HG03520 (cell line): ENCODE measurements around the gene MED20.
"Not testable (repeated sequence)": the region's sequence is repeated elsewhere in the genome, so short reads cannot be mapped to it uniquely, and the experiment has no call there.

Source experiments
- ATAC-seq: cut with Tn5 transposase; IDR thresholded peaks from one replicate; pipeline ENCODE4 v1.9.1; 2021; ENCODE audit warnings: mild to moderate bottlenecking, moderate library complexity; ENCODE audit not compliant: unreplicated experiment

The MED20 gene, protein sequence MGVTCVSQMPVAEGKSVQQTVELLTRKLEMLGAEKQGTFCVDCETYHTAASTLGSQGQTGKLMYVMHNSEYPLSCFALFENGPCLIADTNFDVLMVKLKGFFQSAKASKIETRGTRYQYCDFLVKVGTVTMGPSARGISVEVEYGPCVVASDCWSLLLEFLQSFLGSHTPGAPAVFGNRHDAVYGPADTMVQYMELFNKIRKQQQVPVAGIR

DNA sequence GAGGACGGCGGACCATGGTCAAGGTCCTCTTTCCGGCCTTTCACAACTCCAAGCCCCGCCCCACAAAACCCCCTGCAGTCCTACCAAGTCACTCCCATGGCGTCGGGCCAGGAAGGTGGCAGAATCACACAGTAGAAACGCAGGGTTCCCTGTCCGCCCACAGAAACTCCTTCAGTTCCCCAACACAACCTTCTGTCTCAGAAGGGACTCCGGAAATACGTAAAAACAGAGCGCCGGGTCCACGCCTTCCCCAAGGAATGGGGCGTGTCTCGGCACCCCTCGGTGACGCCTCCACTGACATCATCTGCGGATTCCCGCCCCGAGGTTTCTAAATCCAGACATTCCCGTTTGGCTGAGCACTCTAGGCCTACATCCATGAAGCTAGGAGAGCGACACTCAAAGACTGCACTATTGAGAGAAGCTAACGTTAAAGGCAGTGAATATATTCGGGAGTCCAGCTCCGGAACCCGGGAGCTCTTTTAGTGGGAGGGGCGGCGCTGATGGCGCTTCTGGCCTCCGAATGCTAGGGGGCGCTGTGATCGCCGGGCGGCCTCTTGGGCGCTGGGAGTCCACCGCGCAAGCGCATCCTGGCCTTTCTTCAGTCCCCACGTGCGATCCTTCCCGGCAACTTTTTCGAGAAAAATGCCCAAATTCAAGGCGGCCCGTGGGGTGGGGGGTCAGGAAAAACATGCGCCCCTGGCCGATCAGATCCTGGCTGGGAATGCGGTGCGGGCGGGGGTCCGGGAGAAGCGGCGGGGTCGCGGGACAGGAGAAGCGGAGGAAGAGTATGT lies at the start of gene MED20, which contains the start of gene BYSL:
Gene MED20 (minus strand): TSS at position 219 of the 791 bp plus-strand sequence. CDS start 121 bp downstream, at position 98.
Gene BYSL (plus strand): TSS at position 579 of the 791 bp plus-strand sequence. CDS start 64 bp downstream, at position 643.
- ATAC-seq: peak; percentile 82

DNA sequence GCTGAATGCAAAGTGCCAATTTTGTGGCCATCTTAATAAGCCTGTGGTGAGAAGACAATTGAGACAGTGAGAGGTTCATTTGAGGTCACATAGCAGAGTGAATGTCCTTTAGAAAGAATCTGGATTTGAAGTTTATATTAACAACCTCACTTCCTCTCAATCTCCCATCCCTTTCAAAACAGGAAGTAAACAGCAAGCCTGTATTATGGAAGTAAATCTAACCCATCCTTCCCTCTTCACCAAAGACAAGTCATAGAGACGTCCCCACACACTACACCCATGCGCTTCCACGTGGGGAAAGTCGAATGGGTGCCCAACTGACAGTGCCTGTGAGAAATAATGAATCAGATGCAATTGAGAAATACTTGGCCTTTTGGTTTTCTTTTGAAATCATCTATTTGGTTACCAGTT lies 49.5 kb upstream of the MED20 start:
- no peak for ATAC-seq

DNA sequence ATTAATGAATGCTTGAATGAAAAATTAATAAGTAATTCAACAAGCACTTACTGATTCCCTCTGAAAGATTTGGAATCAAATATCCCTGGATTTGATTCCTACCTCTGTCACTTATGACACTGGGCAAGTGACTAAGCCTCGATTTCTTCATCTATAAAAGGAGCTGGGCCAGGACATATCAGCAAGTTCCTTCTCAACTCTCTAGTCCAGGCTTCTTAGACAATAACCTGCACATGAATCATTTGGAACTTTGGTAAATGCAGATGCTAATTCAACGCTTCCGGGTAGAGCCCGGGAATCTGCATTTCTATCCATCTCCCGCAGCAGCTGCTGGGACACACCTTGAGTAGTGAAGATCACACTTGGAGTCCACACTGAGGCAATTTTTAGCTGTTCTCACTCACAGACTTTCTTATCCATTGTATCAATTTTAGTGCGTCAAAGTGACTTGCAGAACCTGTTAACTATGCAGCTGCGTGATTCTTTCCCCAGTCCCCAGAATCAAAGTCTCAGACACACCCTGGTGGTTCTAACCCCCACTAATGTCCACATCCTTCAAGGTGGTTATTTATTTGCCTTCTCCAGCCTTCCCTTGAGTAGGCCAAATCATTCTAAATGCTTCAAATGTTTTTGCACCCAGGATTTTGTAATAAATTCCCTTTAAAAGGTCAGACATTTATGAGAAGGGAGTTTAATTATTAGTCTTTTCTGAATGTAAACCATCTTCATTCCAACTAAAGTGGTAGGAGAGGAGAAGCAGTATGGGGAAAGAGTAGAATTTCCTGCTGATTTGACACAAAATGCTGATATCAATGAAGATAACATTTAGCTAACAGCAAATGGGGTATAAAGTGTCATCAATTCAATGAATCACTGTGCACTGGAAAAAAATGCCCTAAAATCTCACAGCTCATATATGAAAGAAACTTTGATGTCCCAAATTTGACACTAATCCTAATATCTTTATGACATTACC lies 46.7 kb upstream of the MED20 start:
- no peak for ATAC-seq

DNA sequence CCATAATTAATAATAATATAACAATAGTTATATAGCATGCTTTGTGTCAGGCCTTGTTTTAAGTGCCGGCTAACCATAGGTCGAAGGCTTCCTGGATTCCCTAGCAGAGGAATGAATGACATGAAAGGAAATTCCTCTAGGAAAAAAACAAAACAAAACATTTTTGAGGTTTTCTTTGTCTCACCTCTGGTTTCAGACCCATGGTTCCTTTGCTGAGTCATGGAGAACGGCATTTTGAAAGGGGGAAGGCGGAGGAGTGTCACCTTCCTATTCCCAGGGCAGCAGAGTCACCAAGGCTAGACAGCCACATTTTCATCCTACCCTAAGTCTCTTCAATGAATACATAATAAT lies 46.0 kb upstream of the MED20 start:
- ATAC-seq: no peak

DNA sequence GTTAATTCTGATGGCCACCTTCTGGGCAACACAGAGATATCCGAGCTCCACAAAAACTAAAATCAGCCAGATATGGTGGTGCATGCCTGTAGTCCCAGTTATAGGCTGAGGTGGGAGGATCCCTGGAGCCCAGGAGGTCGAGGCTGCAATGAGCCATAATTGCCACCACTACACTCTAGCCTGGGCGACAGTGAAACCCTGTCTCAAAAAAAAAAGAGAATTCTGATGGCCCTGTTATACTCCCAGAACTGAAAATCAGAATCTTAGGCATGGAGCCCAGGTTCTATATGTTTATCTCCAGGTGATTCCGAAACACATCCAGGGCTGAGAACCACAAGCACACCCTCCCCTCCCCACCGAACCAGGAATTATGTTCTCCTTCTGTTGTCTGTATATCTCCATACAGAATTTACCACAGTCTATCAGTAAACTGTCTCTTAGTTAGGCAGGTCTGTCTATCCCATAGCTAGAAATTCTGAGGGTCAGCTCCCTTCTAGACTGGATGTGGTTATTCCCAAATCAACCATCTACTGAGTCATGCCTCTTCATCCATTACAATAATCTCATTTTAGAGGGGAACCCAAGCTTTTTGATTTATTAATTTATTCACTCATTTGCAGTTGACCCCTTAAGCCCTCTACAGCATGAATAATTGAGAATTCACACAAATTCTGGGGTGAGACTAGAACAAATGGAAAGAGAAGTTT lies 45.4 kb upstream of the MED20 start:
- no peak for ATAC-seq

DNA sequence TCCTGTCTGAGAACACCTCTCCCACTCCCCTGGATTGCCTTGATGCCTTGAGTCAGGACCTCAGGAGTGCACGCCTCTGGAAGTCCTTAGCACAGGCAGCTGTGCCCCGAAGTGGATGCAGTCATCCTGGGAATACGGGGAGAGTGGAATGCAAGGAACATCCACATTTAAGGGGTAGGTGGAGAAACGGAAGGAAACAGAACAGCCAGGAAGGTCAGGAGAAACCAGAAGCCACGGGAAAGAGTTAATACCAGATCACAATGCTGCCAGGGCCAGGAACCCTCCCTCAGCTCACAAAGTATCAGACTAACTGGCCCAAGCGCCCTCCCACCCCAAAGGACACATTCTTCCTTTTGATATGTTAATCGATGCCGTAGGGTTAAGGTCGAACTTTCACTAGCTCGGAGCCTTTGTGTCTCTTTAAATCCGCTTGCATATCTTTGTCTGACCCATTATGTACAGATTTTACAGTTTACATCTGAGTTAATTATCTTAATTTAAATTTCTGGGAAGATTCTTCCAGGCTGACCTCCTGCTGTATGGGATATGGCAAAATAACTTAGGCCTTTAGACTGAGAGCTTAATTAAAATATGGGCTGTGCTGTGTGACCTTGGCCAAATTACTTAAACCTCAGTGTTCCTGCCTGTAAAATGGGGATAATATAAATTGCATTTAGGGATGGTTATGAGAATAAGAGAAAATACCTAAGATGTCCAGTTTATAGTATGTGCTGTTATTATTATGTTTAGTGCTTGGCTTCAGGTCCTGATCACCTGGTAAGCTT lies 44.7 kb upstream of the MED20 start:
- ATAC-seq: no peak

DNA sequence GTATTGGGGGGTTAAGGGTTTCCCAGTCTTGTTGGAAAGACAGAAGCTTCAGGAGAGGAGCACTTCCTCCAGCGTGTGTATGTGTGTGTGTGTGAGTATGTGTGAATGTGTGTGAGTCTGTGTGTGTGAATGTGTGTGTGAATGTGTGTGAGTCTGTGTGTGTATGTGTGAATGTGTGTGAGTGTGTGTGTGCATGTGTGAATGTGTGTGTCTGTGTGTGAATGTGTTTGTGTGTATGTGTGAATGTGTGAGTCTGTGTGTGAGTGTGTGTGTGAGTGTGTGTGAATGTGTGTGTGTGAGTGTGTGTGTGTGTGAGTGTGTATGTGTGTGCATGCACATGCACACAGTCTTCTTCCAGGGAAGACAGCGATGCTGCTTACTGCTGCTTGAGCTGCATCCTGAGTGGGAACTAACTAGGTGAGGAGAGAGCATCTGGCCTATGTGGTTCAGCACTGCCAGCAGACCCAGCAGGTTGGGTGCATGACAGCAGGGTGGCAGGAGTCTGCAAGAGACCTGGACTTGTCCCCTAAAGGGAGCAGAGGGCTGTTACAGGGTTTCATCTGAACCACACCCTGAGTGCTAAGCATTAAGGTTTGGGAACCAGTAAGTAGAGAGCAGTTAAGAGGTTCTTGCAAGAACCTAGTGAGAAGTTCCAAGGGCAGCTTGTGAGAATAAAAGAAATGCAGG lies 43.4 kb upstream of the MED20 start:
- ATAC-seq: no peak

DNA sequence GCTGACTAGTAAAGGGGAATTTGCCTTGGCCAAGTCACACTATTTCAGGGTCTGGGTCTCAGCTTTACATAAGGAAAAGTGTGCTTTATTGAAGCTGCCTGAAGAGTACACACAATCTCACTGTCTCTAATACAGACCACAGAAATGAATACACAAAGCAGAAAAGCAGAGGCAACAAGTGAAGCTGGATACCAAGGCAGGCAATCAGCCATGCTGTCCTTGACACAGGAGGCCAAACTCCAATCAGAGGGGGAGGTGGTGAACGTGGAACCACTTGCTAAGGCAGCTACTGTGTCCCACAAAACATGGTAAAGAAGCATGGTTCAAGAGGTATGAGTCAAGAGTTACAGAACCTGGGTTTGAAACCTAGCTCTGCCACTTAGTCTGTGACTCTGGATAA lies 42.4 kb upstream of the MED20 start:
- ATAC-seq: no peak

DNA sequence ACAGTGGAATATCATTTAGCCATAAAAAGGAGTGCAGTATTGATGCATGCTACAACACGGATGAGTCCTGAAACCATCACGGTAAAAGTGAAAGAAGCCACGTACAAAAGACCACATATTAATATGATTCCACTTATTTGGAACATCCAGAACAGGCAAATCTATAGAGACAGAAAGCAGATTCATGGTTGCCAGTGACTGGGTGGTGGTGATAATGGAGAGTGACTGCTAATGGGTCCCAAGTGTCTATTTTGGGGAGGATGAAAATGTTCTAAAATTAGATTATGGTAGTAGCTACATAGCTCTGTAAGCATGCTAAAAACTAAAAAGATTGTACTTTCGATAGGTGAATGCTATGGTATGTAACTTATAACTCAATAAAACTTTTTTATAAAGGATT lies 39.1 kb upstream of the MED20 start:
- ATAC-seq: no peak

DNA sequence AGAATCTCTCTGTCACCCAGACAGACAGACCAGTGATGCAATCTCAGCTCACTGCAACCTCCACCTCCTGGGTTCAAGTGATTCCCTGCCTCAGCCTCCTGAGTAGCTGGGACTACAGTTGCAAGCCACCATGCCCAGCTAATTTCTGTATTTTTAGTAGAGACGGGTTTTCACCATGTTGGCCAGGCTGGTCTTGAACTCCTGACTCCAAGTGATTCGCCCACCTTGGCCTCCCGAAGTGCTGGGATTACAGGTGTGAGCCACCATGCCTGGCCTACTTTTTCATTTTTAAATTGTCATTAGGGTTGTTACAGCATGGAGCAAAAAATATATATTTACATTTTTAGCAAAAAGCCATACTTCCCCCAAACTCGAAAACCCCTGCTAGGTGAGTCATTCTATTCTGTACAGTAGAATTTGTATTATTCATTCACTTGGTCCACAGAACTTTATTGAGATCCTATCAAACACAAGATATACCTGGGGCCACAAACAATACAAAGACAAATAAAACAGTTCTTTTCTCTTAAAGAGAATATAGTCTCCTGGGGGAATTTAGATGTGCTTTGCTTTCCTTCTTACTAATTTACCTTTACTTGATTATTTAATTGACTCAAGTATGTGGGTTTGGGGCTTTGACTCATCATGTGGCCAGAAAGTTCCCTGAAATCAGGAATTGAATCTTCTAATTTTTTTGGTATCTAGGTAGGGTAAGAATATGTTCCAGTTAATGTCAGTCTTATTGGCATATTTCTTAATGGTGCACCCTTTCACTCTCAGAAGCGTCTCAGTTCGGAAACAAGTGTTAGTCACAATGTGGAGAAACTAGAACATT lies 37.3 kb upstream of the MED20 start:
- ATAC-seq: no peak

DNA sequence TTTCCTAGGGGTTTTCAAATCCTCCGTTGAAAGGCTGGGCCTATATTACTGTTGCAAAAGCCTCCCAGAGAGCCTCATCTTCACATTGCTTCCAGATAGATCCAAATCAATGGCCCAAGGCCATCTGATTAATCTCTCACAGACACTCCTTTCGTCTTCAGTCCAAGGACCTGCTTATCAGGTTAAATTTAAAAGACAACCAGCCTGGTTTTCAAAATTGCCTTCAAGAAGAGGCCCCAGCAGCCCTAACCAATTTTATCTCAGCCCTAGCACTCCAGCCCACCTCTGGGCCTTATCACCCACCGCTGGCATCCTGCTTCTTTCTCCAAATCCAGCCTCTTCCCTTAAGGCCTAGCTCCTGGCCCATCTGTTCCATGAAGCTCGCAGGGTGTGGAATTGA lies 36.2 kb upstream of the MED20 start:
- ATAC-seq: no peak

DNA sequence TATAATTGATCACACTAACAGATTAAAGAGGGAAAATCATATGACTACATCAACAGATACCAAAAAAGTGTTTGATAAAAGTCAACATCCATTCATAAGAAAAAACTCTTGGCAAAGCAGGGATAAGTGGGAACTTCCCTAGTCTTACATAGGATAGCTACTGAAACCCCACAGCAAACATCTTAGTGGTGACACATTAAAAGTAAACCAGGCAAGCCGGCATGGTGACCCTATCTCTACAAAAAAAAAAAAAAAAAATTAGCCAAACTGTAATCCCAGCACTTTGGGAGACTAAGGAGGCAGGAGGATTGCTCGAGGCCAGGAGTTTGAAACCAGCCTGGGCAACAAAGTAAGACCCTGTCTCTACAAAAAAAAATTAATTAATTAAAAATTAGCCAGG lies 34.5 kb upstream of the MED20 start:
- no peak for ATAC-seq

DNA sequence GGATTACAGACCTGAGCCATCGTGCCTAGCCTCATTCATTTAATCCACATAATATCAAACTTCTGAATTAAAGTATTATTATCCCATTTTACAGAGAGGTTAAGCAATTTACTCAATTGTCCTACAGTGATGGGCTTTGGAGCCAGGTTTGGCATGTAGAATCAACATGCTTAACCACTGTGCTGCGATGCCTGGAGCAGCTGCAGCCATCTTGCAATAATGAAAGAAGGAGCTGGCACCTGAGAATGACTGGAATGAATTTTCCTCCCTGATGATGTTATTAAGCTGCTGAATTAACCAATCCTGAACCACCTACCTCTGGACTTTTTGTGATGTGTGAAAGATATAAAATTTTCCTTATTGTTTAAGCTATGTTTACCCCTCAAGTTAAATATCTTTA lies 33.7 kb upstream of the MED20 start:
- ATAC-seq: no peak

DNA sequence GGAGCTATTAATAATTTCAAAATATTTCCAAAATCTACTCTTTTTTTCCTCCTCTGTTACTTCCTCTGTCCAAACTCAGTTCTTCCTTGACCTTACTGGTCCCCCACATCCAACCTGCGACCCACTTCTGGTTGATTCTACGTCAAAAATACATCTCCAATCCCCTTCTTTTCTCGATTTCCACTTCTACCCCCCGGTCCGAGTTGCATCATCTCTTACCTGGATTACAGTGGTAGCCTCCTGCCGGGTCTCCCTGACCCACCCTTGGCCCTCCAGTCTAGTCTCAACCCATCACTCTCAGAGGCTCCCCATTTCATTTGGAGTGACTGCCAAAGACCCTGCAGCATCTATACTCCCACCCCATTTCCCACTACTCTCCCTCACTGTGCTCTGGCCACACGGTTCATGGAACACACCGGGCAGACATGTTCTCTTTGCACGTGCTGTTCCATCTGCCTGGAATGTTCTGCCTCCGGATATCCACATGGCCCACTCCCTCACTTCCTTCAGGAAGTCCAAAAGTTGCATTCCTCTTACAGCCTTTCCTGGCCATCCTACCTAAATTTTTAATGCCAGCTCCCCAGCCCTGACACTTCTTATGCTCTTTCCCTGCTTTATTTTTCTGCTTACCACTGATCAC lies 26.8 kb upstream of the MED20 start:
- no peak for ATAC-seq

DNA sequence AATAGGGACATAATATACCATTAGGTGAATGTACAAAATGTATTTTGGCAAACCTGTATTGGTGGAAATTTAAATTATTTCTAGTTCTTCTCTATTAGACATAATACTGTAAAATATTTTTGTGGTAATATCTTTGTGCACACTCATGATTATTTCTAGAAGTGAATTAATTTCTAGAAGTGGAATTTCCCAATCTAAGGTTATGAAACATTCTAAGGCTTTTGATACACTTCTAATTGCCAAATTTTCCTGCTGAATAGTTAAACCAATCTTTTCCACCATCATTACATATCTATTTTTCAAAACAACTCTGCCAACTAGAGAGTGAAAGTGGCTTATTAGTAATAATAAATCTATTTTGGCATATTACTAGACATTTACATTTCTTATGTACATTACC lies 22.5 kb upstream of the MED20 start:
- ATAC-seq: no peak

DNA sequence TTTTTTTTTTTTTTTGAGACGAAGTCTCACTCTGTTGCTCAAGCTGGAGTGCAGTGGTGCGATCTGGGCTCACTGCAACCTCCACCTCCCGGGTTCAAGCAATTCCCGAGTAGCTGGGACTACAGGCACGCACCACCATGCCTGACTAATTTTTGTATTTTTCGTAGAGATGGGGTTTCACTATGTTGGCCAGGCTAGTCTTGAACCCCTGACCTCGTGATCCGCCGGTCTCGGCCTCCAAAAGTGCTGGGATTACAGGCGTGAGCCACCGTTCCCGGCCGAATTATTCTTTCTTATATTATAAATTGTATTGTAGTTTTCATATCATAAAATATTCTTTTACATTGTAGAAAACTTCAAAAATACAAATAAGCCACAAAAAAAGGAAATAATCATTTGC lies 21.9 kb upstream of the MED20 start:
- ATAC-seq: not testable (repeated sequence)

DNA sequence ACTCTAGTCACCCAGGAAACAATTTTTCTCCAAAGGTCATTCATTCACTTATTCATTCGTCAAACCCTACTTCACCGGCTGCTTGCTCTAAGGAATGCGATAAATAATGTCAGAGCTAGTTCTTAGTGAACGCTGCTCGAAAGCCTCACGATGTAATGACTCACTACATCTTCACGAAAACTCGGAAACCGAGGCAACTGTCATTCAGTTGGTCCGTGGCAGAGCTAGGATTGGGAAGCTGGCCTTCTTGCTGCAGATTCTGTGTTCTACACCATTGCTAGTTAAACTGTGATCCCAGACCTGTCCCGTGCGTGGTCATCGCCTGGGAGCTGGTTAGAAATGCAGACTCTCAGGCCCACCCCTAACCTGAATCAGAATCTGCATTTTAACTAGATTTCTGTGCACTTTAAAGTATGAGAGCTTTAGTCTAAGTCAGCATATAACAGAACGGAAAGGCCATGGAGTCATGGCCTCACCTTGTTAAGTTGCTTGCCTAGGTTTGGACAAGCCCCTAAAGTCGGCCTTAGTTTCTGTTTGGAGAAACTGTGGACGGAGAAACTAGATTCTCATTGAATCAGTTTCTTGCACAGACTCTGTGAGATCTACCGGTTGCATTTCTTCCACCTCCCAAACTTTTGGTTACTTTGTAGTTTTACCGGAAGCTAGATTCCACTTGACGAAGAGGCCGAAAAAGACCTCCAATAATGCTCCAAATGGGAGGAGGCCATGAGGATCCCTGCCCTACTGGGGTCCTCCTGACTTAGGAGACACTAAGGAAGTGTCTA lies 21.3 kb upstream of the MED20 start:
- ATAC-seq: no peak
